GM10266 (cell line): Measurements from ENCODE around the gene UQCC5.

Experiments used
- DNase-seq: peaks from one replicate; pipeline ENCODE4 v3.0.0; 2012; ENCODE audit errors: extremely low spot score
- CTCF ChIP-seq: IDR thresholded peaks from 2 replicates; pipeline ENCODE4 v1.5.1; 2012; ENCODE audit warnings: mild to moderate bottlenecking, low read depth; ENCODE audit not compliant: control insufficient read depth, insufficient read depth; ENCODE audit errors: missing control alignments

Gene UQCC5

GRCh38 chr3:52533623-52534280, 2.7 kb upstream of the UQCC5 start, which contains the start of gene NT5DC2:
Gene NT5DC2, minus strand, starts transcription at chr3:52533857. Its CDS starts 120 bp downstream, at chr3:52533737.
- peak; percentile 50 for TF ChIP-seq CTCF
- peak; percentile 99 for DNase-seq

GRCh38 chr3:52534281-52535183, 1.9 kb upstream of the UQCC5 start:
- no peak for TF ChIP-seq CTCF
- DNase-seq, result peak; percentile 20

- DNase-seq, result no peak
- TF ChIP-seq CTCF, result no peak
Observed at GRCh38 chr3:52535411-52536111, 844 bp upstream of the UQCC5 start.

GRCh38 chr3:52536112-52536368, 365 bp upstream of the UQCC5 start:
- DNase-seq, result no peak
- TF ChIP-seq CTCF, result no peak

- TF ChIP-seq CTCF, result no peak
- no peak for DNase-seq
Observed at GRCh38 chr3:52537165-52537620, 788 bp downstream of the UQCC5 start.

GRCh38 chr3:52537726-52538421, 1.5 kb downstream of the UQCC5 start:
- no peak for DNase-seq
- TF ChIP-seq CTCF, result no peak
